Body of pancreas (tissue), 4 donors: ENCODE measurements around the gene ANGPTL8. TPM values are rescaled to one million over a fixed set of nuclear protein-coding genes. Genes with fewer than 3 reads are reported as not detected.

Experiments used
- ATAC-seq: fragments of 150-250 bp; one replicate; pipeline ENCODE4 v1.9.1; 2016
- DNase-seq, 4 donors: peaks; one replicate each; pipeline ENCODE4 v3.0.0-alpha.2; 2019
- H3K27ac ChIP-seq, 4 donors: fragments of 200-600 bp; sonication (generic); 1 replicate in 3 of 4; 2 replicates in 1 of 4; pipeline versions ENCODE4 v1.5.1 to v1.6.1; 2016 to 2019; ENCODE audit warnings: mild to moderate bottlenecking in 1 of 4, mixed read lengths in 1 of 4, moderate library complexity in 1 of 4
- H3K27me3 ChIP-seq, 2 donors: fragments of 200-600 bp; sonication (generic); one replicate each; pipeline ENCODE4 v1.6.0; 2016; ENCODE audit warnings: mild to moderate bottlenecking in 1 of 2
- H3K36me3 ChIP-seq, 2 donors: fragments of 200-600 bp; sonication (generic); replicated peaks in 1 of 2; 2 replicates each; pipeline ENCODE4 v1.5.1; 2016; ENCODE audit warnings: low read depth in 2 of 2; ENCODE audit not compliant: insufficient read depth in 1 of 2
- H3K4me1 ChIP-seq: fragments of 200-600 bp; sonication (generic); one replicate; pipeline ENCODE4 v1.6.0; 2016
- H3K4me3 ChIP-seq, 2 donors: fragments of 200-600 bp; sonication (generic); 1 replicate in 1 of 2; 2 replicates in 1 of 2; pipeline ENCODE4 v1.5.1; 2016 to 2019
- H3K9me3 ChIP-seq, 3 donors: fragments of 200-600 bp; sonication (generic); 1 replicate in 2 of 3; 2 replicates in 1 of 3; pipeline ENCODE4 v1.5.1; 2016
- POLR2A ChIP-seq, 3 donors: fragments of 450-650 bp; IDR thresholded peaks; one replicate each; pipeline ENCODE4 v1.6.1; 2016; ENCODE audit warnings: antibody characterized with exemption in 3 of 3, mild to moderate bottlenecking in 2 of 3
- WGBS, 2 donors: methylation state at CpG; one replicate each; pipeline ENCODE4 v1.1.5; 2017; 5-methylcytosine and 5-hydroxymethylcytosine counted together
- intact Hi-C: fragments of 100-400 bp; cut with DNase I; formaldehyde crosslinking; loops from one replicate; pipeline ENCODE4 v1.15.1; 2023
- total RNA-seq, 2 donors: library from RNA; depleted of rRNA; stranded (reverse); fragments of >200 nt; gene quantifications; one replicate each; pipeline ENCODE4 v1.1.0, GENCODE V29; 2016
- TF ChIP-seq, protein P1 (sequence below), 7 experiments: fragments of 450-650 bp in 4 of 7; fragments of 200-600 bp in 3 of 7; sonication (generic) in 3 of 7; IDR thresholded peaks; one replicate each; pipeline ENCODE4 v1.5.1; 2016 to 2019; ENCODE audit warnings: antibody characterized with exemption in 7 of 7

ANGPTL8 gene
- total RNA-seq, 2 donors from 2014 or later: not detected

DNA sequence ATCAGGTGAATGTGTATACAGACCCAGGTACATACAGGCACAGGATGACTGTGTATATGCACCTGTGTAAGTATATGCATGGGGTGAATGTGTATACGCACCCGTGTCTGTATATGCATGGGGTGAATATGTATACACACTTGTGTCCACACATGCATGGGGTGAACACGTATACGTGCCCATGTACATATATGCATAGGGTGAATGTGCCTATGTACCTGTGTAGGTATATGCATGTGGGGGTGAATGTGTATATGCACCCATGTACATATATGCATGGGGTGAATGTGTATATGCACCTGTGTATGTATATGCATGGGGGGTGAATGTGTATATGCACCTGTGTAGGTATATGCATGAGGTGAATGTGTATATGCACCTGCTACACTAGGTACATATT is 6.9 kb upstream of the ANGPTL8 start:
- DNase-seq: no peak
- H3K27ac ChIP-seq: no peak overlapping the region
- TF ChIP-seq, protein P1, sequence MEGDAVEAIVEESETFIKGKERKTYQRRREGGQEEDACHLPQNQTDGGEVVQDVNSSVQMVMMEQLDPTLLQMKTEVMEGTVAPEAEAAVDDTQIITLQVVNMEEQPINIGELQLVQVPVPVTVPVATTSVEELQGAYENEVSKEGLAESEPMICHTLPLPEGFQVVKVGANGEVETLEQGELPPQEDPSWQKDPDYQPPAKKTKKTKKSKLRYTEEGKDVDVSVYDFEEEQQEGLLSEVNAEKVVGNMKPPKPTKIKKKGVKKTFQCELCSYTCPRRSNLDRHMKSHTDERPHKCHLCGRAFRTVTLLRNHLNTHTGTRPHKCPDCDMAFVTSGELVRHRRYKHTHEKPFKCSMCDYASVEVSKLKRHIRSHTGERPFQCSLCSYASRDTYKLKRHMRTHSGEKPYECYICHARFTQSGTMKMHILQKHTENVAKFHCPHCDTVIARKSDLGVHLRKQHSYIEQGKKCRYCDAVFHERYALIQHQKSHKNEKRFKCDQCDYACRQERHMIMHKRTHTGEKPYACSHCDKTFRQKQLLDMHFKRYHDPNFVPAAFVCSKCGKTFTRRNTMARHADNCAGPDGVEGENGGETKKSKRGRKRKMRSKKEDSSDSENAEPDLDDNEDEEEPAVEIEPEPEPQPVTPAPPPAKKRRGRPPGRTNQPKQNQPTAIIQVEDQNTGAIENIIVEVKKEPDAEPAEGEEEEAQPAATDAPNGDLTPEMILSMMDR (IDR thresholded peaks at IDR 0.05): no peak
- TF ChIP-seq POLR2A (IDR thresholded peaks at IDR 0.05): no peak
- 79 to 90% methylated on average over 4 of the region's 4 CpGs for WGBS, 2 donors
- H3K4me1 ChIP-seq: no peaks in the 10 kb centered on the region
- no peaks in the 10 kb centered on the region for H3K9me3 ChIP-seq
- no peak overlapping the region for H3K4me3 ChIP-seq
- no peak for ATAC-seq
- intact Hi-C loops: no loop called here
- no peaks in the 10 kb centered on the region for H3K27me3 ChIP-seq
- H3K36me3 ChIP-seq: peaks cover 0 to 7% of the 10 kb centered on the region in 2 donors

DNA sequence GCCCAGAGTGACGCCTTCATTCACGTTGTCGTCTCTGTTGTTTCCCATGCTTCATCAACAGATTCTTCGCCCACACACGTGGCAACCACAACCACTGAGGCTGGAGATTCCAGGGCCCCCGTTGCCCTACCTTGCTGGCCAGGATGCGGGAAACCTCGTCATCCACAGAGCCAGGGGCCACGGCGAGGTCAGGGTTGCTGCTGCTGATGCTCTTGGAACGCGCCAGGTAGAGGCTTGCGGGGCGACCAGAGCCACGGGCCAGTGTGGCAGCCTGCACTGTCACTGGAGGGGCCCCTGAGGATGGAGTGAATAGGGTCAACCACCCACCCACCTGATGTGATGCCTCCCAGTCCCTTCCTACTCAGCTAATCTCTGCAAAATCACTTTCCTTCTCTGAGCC is 6.3 kb upstream of the ANGPTL8 start:
- no peak for DNase-seq
- Histone ChIP-seq H3K4me3 (no peak overlapping the region), H3K27me3 (no peaks in the 10 kb centered on the region), H3K4me1 (no peaks in the 10 kb centered on the region), H3K36me3 (peaks cover 0 to 7% of the 10 kb centered on the region in 2 donors), H3K27ac (no peak overlapping the region), H3K9me3 (no peaks in the 10 kb centered on the region)
- intact Hi-C loops: no loop called here
- no peak for TF ChIP-seq POLR2A (IDR thresholded peaks at IDR 0.05)
- TF ChIP-seq, protein P1 (IDR thresholded peaks at IDR 0.05): no peak
- no peak for ATAC-seq
- WGBS, 2 donors: 87 to 89% methylated on average over 13 to 15 of the region's 15 CpGs

DNA sequence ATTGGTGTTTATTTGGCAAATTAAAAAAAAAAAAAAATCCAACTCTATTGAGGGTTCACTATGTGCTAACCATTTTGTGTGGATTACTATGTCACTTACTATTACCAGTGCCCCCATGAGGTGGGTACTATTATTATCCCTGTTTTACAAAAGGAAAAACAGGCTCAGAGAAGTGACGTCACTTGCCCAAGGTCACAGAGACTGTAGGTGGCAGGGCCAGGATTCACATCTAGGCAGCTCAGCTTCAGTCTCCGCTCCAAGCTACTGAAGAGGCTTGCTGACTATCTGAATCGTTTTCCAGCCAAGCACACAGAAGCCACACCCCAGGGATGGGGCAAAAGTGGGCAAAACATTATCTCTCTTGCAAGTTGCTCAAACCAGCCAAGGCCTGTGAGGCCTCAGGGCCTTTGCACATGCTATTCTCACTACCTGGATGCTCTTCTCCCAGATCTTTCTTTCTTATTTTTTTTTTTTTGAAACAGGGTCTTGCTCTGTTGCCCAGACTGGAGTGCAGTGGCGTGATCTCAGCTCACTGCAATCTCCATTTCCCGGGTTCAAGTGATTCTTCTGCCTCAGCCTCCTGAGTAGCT is 4.8 kb upstream of the ANGPTL8 start:
- Histone ChIP-seq H3K27me3 (no peaks in the 10 kb centered on the region), H3K36me3 (peaks cover 0 to 7% of the 10 kb centered on the region in 2 donors), H3K9me3 (no peaks in the 10 kb centered on the region), H3K27ac (no peak overlapping the region), H3K4me1 (no peaks in the 10 kb centered on the region), H3K4me3 (no peak overlapping the region)
- ATAC-seq: no peak
- peak; percentile 35 to 55 (median 43) for DNase-seq
- TF ChIP-seq, protein P1 (IDR thresholded peaks at IDR 0.05): peak in 3 of 7 experiments; percentile 5 to 20 (median 20)
- no peak for TF ChIP-seq POLR2A (IDR thresholded peaks at IDR 0.05)
- WGBS, 2 donors: 57 to 66% methylated on average over 5 of the region's 5 CpGs
- intact Hi-C loops: no loop called here

DNA sequence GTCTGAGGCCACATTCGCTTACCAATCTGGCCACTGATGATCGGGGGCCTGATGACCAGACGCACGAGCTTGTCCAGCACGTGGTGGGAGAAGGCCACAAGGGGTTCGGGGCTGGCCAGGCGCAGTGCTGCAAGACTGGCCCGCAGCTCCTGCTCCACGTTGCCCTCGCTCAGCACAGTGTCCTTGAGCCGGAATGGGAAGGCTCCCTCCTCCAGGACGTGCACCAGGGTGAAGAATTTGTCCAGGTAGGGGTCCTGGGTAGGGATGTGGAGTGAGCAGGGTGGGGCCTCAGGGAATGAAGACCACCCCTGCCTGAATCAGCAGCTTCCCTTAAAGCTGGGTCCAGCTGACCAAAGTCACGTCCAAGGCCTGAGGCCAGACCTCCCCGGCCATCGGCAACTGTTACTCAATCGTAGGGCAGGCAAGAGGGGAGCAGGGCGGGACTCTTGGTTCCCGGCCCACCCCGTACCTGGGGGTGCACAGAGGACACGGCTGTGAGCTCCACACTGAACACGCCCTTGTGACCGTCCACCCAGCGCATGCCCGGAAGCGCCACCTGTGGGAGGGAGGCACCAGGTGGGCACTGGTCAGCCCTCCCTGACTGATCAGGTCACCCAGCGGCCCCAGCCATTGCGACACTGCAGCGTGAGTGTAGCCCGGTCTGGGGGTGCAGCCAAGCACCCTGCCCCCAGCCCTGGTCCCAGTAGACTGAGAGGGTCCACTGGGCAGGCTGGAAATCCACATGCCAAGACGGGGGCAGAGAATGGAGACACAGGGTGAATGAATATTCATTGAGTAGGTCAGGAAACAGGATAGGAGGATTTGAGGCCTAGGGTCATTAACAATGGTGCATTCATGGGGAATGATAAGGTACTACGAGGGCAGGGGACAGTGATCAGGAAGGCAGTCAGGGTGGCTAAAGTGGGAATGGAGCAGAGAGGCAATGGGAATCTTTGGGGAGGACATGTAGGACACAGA is 2.8 kb upstream of the ANGPTL8 start:
- Histone ChIP-seq H3K4me1 (no peaks in the 10 kb centered on the region), H3K27me3 (no peaks in the 10 kb centered on the region), H3K36me3 (peaks cover 0 to 7% of the 10 kb centered on the region in 2 donors), H3K27ac (no peak overlapping the region), H3K9me3 (no peaks in the 10 kb centered on the region), H3K4me3 (no peak overlapping the region)
- ATAC-seq: no peak
- DNase-seq: no peak
- WGBS, 2 donors: 77 to 88% methylated on average over 8 to 31 of the region's 31 CpGs
- TF ChIP-seq, protein P1 (IDR thresholded peaks at IDR 0.05): no peak
- TF ChIP-seq POLR2A (IDR thresholded peaks at IDR 0.05): no peak
- intact Hi-C loops: no loop called here
